GM12875 (cell line): ENCODE results near the gene DPH5.
"Not testable (repeated sequence)": the region's sequence is repeated elsewhere in the genome, so short reads cannot be mapped to it uniquely, and the experiment has no call there.

Source experiments
- H3K4me3 ChIP-seq: one replicate; pipeline ENCODE4 v1.5.1; 2011; ENCODE audit warnings: low read depth, low read length, control low read depth
- TF ChIP-seq, protein P1 (sequence below): IDR thresholded peaks from 2 replicates; pipeline ENCODE4 v1.5.1; 2011; ENCODE audit warnings: low read depth, mild to moderate bottlenecking, control low read depth, inconsistent platforms, low read length, moderate library complexity, borderline replicate concordance; ENCODE audit not compliant: insufficient read depth

Gene DPH5, protein sequence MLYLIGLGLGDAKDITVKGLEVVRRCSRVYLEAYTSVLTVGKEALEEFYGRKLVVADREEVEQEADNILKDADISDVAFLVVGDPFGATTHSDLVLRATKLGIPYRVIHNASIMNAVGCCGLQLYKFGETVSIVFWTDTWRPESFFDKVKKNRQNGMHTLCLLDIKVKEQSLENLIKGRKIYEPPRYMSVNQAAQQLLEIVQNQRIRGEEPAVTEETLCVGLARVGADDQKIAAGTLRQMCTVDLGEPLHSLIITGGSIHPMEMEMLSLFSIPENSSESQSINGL

DNA sequence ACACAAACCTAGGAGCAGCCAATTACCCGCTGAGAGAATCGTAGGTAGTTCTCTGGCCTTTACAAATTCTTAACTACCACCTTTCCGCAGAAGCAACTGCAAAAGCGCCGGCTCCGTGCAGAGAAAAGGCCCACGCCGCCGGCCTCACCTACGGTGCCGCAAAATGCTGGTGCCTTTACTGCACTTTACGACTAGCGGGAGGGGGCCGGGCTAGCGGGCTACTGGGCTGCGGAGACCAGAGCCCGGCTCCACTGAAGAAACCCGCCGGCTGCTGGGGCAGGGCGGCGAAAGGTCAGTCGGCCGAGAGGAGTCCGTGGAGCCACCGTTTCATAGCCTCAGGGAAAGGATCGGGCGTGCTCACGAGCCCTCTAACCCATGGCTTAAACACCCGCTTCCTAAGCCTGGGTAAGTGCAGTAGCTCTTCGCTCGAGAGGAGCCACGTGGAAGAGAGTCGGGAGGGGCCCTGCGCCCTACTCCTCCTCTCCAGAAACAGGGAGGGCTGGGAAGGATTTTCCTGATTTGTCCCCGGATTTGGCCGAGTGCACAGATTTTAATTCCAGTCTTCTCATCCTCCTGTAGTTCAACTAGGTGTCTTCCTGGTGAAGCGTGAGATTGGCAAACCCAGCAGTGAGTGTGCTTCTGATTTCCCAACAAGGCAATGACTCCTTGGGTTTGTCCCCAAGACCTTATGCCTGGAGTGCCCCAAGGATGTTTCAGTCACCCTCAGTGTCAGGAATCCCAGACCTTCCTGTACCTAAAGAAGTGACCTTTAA is at the start of gene DPH5:
TSS of gene DPH5 (minus strand) at position 128 of the 773 bp plus-strand sequence. CDS start 341 bp downstream, outside the sequence.
- TF ChIP-seq, protein P1, sequence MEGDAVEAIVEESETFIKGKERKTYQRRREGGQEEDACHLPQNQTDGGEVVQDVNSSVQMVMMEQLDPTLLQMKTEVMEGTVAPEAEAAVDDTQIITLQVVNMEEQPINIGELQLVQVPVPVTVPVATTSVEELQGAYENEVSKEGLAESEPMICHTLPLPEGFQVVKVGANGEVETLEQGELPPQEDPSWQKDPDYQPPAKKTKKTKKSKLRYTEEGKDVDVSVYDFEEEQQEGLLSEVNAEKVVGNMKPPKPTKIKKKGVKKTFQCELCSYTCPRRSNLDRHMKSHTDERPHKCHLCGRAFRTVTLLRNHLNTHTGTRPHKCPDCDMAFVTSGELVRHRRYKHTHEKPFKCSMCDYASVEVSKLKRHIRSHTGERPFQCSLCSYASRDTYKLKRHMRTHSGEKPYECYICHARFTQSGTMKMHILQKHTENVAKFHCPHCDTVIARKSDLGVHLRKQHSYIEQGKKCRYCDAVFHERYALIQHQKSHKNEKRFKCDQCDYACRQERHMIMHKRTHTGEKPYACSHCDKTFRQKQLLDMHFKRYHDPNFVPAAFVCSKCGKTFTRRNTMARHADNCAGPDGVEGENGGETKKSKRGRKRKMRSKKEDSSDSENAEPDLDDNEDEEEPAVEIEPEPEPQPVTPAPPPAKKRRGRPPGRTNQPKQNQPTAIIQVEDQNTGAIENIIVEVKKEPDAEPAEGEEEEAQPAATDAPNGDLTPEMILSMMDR = no peak
- peak within 1 kb of the TSS; percentile 95 for H3K4me3 ChIP-seq

DNA sequence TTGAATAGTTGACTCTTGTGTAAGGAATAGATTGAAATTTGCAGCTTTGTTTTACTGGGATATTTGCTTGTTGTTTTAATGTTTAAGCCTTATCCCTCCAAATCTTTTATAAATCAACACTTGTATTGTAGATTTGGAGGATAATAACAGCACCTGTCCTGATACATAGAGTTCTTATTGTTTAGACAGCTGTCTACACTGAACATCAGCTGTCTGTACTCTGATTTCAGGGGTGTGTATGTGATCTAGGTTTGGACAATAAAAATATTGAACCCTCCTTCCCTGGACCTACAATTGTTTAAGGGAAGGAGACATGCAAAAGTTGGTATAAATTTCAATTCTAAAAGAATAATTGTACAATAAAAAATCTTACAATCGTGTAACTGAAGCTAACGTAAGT is 48.3 kb upstream of the DPH5 start:
- TF ChIP-seq, protein P1 = no peak
- H3K4me3 ChIP-seq = no peak overlapping the region

DNA sequence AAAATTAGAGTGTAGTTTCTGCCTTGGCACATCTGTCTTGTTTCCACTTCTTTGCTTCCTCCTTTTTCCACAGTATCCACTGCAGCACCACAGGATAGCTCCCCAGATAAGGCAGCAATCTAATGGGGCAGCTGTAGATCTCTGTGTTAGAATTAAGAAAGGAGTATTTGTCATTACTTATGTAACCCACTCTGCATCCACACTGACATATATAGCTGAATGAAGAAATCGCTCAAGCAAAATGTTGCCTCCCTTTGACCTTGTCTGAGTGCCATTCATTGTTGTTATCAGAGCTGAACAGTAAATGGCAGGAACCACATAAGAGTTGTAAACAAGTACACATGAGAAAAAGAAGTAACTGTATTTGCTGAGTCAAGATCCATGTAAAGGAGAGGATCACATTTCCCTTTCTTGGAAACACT is 45.9 kb upstream of the DPH5 start:
- H3K4me3 ChIP-seq = no peak overlapping the region
- TF ChIP-seq, protein P1 = no peak

DNA sequence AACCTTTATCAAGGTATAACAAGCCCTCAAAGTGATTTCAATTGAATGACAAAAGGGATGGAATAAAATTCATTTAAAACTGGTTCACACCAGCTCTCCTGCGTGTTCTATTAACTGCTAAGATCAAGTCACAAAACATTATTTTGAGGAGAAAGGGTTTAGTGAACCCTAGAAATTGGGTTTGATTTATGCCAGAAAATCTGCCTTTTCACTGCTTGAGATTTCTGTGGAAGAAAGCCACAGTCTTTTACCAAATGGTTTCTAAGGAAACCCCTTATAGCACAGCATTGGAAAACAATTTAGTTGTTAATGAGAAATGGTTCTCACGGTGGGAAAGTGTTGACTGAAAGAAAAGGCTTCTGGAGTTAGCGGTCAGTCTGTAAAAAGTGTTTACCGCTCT is 43.6 kb upstream of the DPH5 start:
- H3K4me3 ChIP-seq = no peak overlapping the region

DNA sequence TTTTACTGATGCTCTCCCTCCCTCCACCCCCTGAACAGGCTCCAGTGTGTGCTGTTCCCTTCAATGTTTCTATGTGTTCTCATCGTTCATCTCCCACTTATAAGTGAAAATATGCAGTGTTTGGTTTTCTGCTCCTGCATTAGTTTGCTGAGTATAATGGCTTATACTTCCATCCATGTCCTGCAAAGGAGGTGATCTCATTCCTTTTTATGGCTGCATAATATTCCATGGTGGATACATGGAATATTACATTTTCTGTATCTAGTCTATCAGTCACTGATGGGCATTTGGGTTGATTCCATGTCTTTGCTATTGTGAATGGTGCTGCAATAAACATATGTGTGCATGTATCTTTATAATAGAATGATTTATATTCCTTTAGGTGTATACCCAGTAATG is 41.4 kb upstream of the DPH5 start:
- not testable (repeated sequence) for H3K4me3 ChIP-seq

More for the DNA sequence above, 43.6 kb upstream of the DPH5 start:
- TF ChIP-seq, protein P1 = no peak

DNA sequence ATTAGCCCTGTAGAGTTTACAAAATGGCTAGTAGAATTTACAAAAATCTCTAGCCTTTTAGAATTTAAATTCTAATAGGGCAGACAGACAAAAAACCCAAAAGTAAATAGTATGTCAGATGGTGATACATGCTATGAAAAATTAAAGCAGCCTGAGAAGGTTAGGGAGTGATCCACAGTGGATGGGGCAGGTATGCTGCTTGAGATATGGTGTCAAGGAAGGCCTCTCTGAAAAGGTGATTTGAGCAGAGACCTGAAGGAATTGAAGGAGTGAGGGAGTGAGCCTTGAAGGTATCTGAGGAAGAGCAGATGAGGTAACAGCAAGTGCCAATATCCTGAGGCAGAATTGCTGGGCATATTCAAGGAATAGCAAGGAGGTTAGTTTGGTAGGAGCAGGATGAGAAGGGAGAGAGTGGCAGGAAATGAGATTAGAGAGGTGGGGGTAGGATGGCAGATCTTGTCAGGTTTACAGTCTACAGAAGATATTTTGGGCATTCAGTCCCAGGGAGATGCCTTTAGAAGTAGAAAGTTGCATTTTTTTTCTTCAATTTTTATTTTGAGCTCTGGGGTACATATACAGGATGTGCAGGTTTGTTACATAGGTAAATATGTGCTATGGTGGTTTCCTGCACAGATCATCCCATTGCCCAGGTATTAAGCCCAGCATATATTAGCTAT is 40.8 kb upstream of the DPH5 start:
- no peak overlapping the region for H3K4me3 ChIP-seq
- TF ChIP-seq, protein P1 = no peak

DNA sequence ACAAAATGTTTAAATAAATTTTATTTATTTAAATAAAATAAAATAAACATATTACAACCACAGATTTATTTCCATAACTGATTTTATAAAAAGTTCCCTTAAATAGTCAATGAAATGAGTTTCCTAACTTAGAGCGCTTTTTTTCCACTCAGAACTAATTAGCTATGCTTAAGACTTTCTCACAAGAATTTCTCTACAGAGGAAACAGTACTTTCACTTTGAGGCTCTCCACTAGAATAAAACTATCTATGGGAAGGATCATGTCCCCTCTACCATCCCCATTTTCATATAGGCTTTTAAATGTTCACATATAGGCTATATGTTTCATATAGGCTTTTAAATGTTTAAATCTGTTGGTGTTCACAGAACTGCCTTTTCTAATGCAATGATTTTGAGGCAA is 40.0 kb upstream of the DPH5 start:
- H3K4me3 ChIP-seq = no peak overlapping the region
- TF ChIP-seq, protein P1 = no peak
